HG03280 (cell line): ENCODE data around the gene RNF10.
"Not testable (repeated sequence)": the region's sequence is repeated elsewhere in the genome, so short reads cannot be mapped to it uniquely, and the experiment has no call there.

ENCODE experiments used
- ATAC-seq: cut with Tn5 transposase; IDR thresholded peaks from one replicate; pipeline ENCODE4 v1.9.1; 2021; ENCODE audit warnings: mild to moderate bottlenecking, moderate library complexity; ENCODE audit not compliant: unreplicated experiment

The RNF10 gene

DNA sequence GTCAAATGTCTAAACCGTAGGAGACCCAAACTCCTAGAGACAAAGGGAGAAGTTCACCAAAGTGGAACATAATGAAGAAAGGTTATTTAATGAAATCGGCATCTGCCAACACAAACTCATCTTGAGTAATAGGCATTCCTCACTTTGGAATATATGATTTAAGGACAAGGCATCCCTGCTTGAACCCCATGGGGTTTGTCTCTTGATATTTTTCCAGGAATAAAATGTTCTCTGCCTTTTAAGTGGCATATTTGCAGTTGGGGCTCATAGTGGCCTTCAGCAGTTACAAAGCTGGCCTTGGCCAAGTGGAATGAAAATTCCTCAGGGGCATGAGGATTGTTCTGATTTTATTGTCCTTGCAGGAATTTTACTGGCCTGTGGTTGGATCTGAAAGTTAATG, 40.0 kb downstream of the RNF10 start:
- ATAC-seq = no peak

DNA sequence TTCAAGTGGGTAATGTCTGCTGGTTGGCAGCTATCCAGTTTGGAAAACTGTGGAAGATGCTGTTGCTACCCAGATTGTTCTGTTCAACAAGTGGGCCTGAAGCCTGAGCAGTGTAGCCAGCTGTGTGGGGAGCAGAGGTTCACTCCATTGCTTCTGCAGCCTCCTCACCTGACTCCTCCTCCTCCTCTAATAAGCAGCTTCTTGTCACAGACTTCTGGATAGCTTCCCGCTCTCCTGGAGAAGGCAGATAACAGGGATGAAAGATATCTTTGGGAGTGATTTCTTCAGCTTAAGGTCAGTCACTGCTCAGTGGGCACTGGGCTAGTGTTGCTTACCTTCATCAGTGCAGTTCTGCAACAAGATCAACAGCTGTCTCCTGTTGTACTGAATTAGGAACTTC, 45.0 kb downstream of the RNF10 start:
- no peak for ATAC-seq

DNA sequence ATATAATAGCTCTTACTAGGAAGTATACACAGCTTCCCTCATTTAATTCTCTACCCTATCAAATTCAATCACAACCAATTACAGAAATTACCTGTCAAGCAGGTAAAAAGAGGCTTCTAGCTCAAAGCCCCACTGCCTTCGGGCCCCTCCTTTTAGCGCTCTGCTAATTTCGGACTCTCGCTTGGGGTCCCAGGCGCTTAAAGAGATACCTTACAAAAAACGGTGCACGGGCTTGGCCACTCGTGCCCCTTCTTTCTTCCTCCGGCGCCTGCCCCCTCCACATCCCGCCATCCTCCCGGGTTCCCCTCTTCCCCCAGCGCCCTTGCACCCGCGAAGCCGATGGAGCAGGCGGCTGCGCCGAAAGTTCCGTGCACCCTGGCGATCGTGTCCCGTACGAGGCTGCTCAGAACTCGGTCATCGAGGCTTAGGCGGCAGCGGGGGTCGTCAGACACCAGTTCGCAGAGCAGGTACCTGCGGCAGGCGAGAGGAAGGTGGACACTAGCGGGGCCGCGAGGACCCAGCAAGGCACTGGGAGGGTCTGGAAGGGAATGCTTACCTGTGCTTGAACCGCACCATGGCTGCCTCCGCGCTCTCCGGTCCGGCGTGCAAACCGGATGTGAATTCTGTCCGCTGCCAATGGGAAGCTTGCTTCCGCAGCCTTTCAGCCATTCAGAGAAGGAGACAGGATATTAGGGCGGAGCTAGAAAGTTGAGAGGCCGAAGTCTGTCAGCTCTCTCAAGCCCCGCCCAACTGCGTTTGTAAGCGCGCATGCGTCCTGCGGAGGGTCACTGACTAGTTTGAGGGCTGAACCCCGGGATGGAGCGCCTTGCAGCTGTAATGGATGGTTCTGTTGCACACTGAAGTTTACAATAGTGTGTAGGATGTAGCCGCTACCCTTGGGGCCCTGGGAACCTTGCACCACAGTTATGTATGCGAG, 46.9 kb downstream of the RNF10 start, which contains the start of gene POP5:
Gene POP5 (minus strand): TSS at position 616 of the 937 bp plus-strand sequence. CDS start 40 bp downstream, at position 576.
- ATAC-seq = peak; percentile 92

DNA sequence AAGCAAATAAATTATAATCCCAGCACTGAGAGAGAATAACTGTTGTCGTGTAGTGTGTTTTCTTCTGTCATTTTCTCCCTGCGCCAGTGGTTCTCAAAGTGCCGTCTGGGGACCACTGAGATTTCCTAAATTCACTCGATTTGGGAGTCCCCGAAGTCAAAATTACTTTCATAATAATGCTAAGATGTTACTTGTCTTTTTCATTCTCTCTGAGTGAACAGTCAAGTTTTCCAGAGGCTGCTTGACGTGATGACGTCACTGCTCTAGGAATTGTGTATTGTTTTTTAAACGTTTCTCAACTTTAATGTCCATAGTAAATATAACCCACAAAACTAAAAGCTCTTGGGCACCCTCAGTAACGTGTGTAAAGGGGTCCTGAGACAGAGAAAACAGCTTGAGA, 47.8 kb downstream of the RNF10 start:
- no peak for ATAC-seq

DNA sequence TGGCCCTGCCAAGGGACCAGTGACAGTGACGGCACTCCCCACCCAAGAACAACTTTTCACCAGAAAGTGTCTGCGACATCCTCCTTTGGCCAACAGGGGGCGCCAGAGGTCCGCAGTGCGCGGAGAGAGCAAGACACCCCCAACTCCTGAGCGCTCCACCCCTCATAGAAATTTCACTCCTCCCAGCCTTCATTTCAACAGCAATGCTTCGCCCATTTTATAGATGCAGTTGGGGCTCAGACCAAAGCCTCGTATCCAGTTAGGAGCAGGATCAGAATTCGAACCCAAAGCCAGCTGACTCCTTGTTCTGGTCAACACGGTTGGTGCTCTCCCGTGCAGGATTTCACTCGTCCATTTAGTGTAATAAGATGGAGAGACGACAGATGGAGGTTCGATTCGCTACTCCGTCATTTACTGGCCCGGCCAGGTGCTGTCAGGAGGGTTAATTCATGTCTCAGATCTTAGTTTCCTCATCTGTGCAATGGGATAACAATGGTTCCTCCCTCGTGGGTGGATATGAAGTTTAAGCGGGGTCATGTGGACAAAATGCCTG, 49.4 kb downstream of the RNF10 start:
- ATAC-seq = no peak

DNA sequence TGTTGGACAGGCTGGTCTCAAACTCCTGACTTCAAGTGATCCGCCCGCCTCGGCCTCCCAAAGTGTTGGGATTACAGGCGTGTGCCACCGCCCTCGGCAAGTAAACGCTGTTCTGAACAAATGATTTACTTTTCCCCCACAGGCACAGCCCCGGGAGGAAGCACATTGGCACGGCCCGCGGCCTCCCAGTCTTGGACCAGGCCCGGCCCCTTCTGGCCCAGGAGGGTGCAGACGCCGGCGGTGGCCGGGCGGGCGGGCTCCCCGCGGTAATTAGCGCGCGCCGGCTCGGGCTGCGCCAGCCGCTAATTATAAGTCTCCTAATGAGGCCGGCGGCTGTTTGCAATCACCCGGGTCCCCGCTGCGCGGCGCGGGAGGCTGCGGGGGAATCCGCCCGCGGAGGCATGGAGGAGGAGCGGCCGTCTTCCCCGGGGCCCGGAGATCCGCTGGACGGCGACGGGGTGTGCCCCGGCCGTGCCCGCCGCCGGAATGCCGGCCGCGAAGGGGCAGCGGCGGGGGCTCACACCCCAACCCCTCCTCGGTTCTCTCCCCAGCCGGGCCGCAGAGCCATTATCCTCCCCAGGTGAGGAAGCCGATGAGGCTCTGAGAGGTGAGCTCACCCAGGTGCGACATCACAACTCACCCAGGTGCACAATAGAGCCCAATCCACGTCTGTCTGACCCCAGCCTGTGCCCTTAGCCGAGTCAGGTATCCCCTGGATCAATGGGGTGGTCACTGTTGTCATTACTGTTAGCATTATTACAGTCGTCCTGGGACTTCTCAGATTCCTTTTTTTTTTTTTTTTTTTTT, 50.4 kb downstream of the RNF10 start:
- ATAC-seq = no peak

DNA sequence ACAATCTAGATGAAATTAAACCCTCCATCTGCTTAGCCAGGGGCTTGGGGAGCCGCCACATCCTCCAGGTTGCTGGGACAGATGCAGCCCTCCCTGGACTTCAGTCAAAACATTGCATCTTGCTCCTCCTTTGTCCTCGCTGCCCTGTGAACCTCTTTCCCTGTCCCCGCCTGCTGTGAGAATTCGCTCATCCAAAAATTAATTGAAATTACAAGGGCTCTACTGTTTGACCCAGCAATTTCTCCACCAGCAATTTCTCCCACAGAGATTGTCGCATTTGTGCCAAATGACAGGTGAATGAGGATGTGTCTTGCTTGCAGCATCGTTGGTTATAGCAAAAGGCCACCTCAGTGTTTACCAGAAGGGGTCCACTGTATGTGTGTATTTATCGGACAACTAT, 52.0 kb downstream of the RNF10 start:
- no peak for ATAC-seq

DNA sequence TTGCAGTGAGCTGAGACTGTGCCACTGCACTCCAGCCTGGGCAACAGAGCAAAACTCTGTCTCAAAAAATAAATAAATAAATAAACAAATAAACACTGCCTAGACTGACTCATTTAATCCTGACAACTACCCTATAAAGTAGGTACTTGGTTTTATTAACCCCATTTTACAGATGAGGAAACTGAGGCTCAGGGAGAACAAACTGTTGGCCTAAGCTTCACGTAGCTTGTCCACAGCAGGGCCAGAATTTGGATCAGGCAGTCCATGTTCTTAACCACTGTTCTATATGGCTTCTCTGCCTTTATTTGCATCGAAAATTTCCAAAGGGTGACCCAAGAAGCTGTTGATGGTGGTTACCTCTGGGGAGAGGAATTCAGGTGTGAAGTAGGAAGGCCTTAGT, 52.7 kb downstream of the RNF10 start:
- no peak for ATAC-seq

DNA sequence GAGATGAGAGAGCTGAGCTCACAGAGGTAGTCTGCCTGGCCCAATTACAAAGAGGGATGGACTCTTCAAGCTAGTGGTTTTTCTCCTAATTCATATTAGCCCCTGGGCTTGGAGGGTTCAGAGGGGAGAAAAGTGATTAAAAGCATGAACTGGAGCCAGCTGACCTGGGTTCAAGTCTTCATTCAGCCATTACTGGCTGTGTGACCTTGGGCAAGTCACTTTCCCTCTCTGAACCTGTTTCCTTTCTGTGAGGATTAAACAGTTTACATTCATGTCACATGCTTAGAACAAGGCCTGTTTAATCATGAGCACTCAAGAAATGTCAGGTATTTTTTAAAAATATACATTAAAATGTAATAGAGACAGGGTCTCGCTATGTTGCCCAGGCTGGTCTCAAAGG, 54.2 kb downstream of the RNF10 start:
- no peak for ATAC-seq

DNA sequence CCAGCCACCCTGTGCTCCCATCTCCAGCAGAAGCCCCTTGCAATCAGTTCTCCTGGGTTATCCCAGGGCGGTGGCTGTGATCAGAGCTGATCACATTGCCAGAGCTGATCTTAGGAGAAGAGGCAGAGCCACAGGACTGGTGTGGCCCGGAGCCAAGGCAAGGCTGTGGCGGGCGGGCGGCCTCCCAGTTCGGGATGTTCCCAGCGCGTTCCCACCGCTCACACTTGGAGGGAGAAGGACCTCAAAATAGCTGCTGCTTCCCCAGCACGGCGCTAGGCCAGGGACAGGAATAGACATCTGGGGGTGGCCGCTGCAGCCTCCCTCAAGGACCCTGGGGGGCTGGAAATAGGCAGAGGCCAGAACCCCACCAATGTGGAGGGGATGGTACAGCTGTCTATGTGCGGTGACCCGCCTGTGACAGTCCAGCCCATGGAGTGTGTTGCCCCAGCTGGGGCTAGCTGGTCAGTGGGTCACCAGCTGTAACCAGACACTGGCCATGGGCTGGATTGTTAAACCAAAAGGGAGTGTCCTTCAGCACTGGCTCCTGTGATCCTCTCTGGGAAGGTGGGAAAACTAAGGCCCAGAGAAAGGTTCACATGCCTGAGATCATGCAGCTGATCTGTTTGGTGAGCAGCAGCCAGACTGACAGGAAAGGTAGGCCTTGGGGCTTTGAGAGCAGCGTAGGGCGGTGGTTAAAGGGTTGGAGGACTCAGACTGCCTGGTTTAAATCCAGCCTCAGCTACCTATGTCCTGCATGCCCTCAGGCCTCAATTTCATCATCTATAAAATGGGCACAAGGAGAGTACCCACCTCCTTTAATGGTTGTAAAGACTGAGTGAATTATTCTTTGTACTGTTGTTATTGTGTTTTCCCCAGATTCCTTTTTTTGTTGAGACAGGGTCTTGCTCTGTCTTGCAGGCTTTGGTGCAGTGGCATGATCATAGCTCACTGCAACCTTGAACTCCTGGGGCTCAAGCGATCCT, 55.1 kb downstream of the RNF10 start:
- no peak for ATAC-seq

DNA sequence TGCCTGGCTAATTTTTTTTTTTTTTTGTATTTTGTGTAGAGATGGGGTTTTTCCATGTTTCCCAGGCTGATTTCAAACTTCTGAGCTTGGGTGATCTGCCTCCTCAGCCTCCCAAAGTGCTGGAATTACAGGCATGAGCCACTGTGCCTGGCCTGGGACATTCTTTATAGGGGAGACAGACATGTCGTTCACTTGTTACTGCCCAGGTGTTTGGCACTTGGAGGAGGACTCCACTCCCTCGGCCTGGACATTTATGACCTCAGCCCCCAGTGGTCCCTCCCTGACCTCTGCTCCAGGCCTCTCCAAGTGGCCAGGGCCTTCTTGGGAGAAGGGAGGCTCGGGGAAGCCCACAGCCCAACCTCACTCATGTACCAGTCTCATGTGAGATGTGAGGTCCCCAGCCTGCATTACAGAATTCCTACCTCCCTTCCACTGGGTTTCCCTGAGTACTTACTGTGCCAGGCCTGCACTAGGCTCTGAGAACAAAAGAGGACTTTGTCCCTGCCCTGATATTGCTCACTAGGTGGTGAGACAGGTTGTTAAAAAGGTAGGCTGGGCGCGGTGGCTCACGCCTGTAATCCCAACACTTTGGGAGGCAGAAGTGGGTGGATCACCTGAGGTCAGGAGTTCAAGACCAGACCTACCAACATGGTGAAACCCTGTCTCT, 56.7 kb downstream of the RNF10 start:
- no peak for ATAC-seq

DNA sequence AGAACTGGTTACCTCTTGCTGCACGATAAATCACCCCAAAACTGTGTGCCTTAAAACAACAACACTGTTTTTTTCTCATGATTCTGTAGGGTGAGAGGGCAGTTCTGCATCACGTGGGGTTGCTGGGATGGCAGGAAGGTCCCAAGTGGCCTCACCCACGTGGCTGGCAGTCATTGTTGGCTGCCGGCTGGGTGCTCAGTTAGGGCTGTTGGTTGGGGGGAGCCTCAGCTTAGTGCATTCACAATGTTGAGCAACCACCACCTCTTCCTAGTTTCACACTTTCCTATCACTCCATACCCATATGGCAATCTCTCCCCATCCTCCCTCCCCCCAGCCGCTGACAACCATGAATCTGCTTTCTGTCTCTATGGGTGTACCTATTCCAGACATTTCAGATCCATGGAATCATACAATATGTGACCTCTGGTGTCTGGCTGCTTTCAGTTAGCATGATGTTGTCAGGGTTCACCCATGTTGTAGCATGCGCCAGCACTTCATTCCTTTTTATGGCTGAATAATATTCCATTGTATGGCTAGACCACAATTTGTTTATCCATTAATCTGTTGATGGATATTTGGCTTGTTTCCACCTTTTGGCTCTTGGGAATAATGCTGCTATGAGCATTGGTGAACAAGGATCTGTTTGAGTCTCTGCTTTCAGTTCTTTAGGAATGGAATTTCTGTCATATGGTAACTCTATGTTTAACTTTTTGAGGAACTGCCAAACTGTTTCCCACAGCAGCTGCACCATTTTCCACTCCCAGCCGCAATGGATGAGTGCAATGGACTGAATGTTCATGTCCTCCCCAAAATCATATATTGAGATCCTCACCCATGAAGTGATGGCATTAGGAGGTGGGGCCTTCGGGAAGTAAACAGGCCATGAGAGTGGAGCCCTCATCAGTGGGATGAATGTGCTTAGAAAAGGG, 58.2 kb downstream of the RNF10 start:
- no peak for ATAC-seq

DNA sequence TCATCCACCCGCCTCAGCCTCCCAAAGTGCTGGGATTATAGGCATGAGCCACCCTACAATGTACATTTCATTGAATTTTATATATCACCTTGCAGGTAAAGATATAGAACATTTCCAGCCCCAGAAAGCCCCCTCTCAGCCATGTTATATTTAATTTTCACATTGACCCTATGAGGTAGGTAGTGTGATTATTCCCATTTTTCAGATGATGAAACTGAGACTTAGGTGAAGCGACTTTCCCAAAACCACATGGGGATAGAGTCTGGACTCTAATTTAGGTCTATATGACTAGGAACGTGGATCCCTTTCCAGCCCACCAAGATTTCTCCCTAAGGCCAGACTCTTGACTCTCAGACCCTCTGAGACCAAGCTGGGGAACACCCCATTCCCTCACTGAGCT, 62.7 kb downstream of the RNF10 start:
- ATAC-seq = no peak

DNA sequence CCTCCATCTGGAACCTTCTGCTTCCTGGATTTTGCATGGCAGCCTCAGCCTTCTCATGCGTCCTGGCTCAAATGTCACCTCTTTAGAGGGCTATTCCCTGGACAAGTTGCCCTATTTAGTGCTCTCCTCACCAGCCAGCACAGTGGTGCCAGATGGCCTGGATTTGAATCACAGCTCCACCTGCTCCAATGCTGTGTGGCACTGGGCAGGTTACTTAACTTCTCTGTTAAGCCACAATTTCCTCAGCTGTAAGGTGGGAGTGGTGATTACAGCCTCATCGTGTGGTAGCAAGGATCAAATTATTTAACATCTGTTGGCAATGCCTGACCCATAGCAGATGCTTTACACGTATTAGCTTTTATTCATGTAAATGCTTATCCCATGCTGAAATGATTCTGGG, 63.7 kb downstream of the RNF10 start:
- no peak for ATAC-seq

DNA sequence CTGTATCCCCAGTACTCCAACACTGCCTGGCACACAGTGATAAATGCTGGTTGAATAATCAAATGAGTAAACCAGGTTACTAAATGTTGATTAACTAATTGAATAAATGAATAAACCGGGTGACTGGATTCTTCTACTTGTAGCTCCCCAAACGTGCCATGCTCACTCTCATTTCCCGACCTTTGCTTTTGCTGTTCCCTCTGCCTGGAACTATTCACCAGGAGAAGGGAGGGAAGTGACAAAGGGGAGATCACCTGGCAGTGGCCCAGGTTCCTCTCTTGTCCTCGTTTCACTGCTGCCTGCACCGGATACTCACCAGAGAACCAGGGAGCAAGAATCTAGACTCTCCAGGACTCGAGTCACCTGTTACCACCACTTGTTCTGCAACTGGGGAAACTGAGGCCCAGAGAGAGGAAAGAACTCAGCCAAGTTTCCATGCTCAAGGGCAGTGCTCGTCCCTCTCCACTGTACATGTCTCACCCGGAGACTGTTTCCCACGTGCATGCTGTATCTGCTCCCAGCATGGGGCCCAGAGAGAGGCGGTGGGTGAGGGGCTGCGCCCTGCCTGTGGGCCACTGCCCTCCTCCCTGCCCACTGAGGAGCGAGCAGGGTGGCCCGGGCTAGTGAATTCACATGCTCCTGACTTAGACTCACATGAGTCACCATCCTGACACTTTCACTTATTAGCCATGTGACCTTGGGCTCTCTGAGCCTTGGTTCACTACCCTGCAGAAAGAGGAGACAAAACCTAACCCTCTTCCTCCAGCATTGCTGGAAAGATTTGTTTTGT, 64.7 kb downstream of the RNF10 start:
- no peak for ATAC-seq

DNA sequence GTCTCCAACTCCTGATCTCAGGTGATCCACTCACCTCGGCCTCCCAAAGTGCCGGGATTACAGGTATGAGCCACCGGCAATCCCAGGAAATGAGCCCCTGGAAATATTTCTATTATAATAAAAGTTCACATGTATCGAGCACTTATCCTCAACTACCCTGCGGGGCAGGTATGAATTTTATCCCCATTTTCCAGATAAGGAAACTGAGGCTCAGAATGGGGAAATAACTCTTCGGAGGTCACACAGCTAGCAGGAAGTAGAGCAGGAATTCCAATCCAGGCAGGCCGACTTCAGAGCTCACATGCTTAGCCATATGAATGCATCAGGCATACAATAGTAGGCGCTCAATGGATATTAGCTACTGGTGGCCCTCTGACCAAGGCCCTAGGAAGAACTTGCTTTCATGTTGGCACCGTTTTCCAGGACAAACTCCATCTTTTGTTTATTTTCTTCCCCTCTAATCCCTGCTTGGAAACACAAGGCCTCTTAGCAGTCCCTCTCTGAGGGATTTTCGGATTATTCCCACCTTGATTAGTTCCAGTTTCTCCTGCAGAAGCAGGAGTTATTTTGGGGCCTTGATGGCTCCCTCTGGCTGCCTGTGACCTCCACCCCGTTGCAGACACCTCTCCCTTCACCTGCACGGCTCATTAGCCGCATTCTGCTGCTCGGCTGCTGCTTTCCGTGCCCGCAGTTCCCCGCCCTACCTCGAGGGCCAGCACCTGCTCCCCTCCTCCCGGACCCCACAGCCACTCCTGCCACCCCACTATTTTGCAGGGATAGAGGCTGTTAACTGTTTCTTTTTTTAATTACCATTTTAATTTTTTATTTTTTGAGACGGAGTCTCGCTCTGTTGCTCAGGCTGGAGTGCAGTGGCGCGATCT, 65.8 kb downstream of the RNF10 start:
- ATAC-seq = no peak

DNA sequence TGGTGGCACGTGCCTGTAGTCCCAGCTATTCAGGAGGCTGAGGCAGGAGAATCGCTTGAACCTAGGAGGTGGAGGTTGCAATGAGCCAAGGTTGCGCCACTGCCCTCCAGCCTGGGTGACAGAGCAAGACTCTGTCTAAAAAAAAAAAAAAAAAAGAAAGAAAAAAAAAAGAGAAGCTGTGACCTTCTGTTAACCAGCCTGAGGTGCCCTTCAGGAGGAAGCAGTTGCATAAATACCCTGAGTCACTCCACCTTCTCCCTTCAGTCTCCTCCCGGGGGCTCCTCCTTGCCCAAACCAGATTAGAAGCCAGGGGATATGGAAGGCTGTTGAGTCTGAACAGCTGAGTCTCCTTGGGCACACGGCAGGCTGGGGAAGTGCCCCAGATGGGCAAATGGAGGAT, 68.3 kb downstream of the RNF10 start:
- ATAC-seq = not testable (repeated sequence)
